ENCODE measurements around the gene SPATS2L. TPM values are rescaled to one million over a fixed set of nuclear protein-coding genes. Genes with fewer than 3 reads are reported as not detected.

The SPATS2L gene
- polyA plus RNA-seq, 2 of the 4 experiments (the other 2 are of a cell fraction) = 85.2 to 202 TPM

GRCh38 chr2:200486529-200486928 lies 180.0 kb downstream of the SPATS2L start:
- no peak overlapping the region for H3K4me2 ChIP-seq
- no peak overlapping the region for H3K4me3 ChIP-seq
- peaks cover 34% of the 10 kb centered on the region for H3K4me1 ChIP-seq
- CTCF ChIA-PET = interaction anchor here (0.8 to 8.5 kb wide), 7 partner anchors 14 to 513 kb away, joined by 3 to 85 read pairs (median 7); partner anchors contain the start of gene KCTD18
- WGBS (ENCODE audit: missing lambda C conversion rate) = 60% methylated on average over 2 of the region's 2 CpGs
- H3K27ac ChIP-seq = no peak overlapping the region
- TF ChIP-seq NPAS2 (CRISPR knock-in tag; IDR thresholded peaks at IDR 0.05; ENCODE audit: borderline replicate concordance) = no peak
- no peak for TF ChIP-seq EHMT2 (IDR thresholded peaks at IDR 0.05; ENCODE audit: low read depth)
- TF ChIP-seq ZNF302 (CRISPR knock-in tag; IDR thresholded peaks at IDR 0.05) = no peak
- TF ChIP-seq KDM1A (IDR thresholded peaks at IDR 0.05; ENCODE audit: low read depth) = no peak
- no peak for TF ChIP-seq CHD2 (IDR thresholded peaks at IDR 0.05; ENCODE audit: low read length, partially characterized antibody)
- TF ChIP-seq ZSCAN20 (CRISPR knock-in tag; IDR thresholded peaks at IDR 0.05) = no peak
- TF ChIP-seq USF2 (IDR thresholded peaks at IDR 0.05) = no peak
- TF ChIP-seq HDAC2 (IDR thresholded peaks at IDR 0.05) = no peak
- TF ChIP-seq MAZ (IDR thresholded peaks at IDR 0.05; ENCODE audit: borderline replicate concordance, low read depth, low read length) = no peak
- DNase-seq (ENCODE audit: low read depth in 1 of 2, low spot score in 1 of 2) (no peak), ATAC-seq (no peak), FAIRE-seq (no peak)
- 0 out of 3 replicates have a peak, but pooled peaks cover 2% of the 10 kb centered on the region for H3K9me3 ChIP-seq
- POLR2A ChIA-PET = no interaction called here

- ChIA-PET CTCF (no interaction called here), POLR2A (no interaction called here)
- H3K4me2 ChIP-seq = no peak overlapping the region
- WGBS (ENCODE audit: missing lambda C conversion rate) = 69% methylated on average over 4 of the region's 4 CpGs
- peaks cover 17% of the 10 kb centered on the region for H3K4me1 ChIP-seq
- ATAC-seq = no peak
- H3K9me3 ChIP-seq = 0 out of 3 replicates have a peak, but pooled peaks cover 3% of the 10 kb centered on the region
- no peak for DNase-seq (ENCODE audit: low read depth in 1 of 2, low spot score in 1 of 2)
- no peak overlapping the region for H3K4me3 ChIP-seq
- no peak overlapping the region for H3K27ac ChIP-seq
- FAIRE-seq = no peak
- no peak for TF ChIP-seq CHD4 (IDR thresholded peaks at IDR 0.05; ENCODE audit: borderline replicate concordance)
- no peak for TF ChIP-seq NFE2L2 (conservative IDR thresholded peaks at IDR 0.05; ENCODE audit: low read length)
- TF ChIP-seq JUNB (IDR thresholded peaks at IDR 0.05) = no peak
- TF ChIP-seq BHLHE40 (IDR thresholded peaks at IDR 0.05; ENCODE audit: low read depth, low read length) = no peak
- TF ChIP-seq RCOR1 (IDR thresholded peaks at IDR 0.05; ENCODE audit: low read depth, low read length) = no peak
- TF ChIP-seq RARB (CRISPR knock-in tag; IDR thresholded peaks at IDR 0.05) = no peak
- TF ChIP-seq JUN (IDR thresholded peaks at IDR 0.05) = no peak
- no peak for TF ChIP-seq KDM1A (IDR thresholded peaks at IDR 0.05; ENCODE audit: low read depth)
Observed at GRCh38 chr2:200488169-200488568, 181.7 kb downstream of the SPATS2L start.

- CTCF ChIA-PET = interaction anchor here (1.4 kb wide), 1 partner anchor 516 kb away, joined by 3 read pairs; no protein-coding TSS in a partner anchor
- H3K4me3 ChIP-seq = no peak overlapping the region
- DNase-seq (ENCODE audit: low read depth in 1 of 2, low spot score in 1 of 2) = no peak
- no peak for TF ChIP-seq ZFP36 (IDR thresholded peaks at IDR 0.05; ENCODE audit: borderline replicate concordance, partially characterized antibody)
- TF ChIP-seq FOSL2 (IDR thresholded peaks at IDR 0.05) = no peak
- no peak for TF ChIP-seq FOSL2 (CRISPR knock-in tag; IDR thresholded peaks at IDR 0.05)
- no peak for TF ChIP-seq NPAS2 (CRISPR knock-in tag; IDR thresholded peaks at IDR 0.05; ENCODE audit: borderline replicate concordance)
- no peak for TF ChIP-seq ESRRA (IDR thresholded peaks at IDR 0.05; ENCODE audit: borderline replicate concordance, low read length)
- TF ChIP-seq RNF2 (IDR thresholded peaks at IDR 0.05; ENCODE audit: borderline replicate concordance, low read depth) = no peak
- TF ChIP-seq EHF (CRISPR knock-in tag; IDR thresholded peaks at IDR 0.05) = no peak
- no peak for TF ChIP-seq KDM1A (IDR thresholded peaks at IDR 0.05; ENCODE audit: low read depth)
- no peak for TF ChIP-seq HDAC2 (IDR thresholded peaks at IDR 0.05)
- TF ChIP-seq MAFK (IDR thresholded peaks at IDR 0.05; ENCODE audit: partially characterized antibody) = no peak
- no peak for TF ChIP-seq POLR2AphosphoS2 (conservative IDR thresholded peaks at IDR 0.05; ENCODE audit: low read length)
- no peak for TF ChIP-seq CHD2 (IDR thresholded peaks at IDR 0.05; ENCODE audit: low read length, partially characterized antibody)
- POLR2A ChIA-PET = no interaction called here
- ATAC-seq = no peak
- H3K4me2 ChIP-seq = no peak overlapping the region
- no peak overlapping the region for H3K27ac ChIP-seq
- peaks cover 8% of the 10 kb centered on the region; the same call in 1 of the 3 replicates for H3K4me1 ChIP-seq
- FAIRE-seq = no peak
- WGBS (ENCODE audit: missing lambda C conversion rate) = 95% methylated on average over 22 of the region's 22 CpGs
- 0 out of 3 replicates have a peak, but pooled peaks cover 3% of the 10 kb centered on the region for H3K9me3 ChIP-seq
Observed at GRCh38 chr2:200490001-200490400, 183.5 kb downstream of the SPATS2L start.

Data from A549 (cell line).